SKM-1 treated with dmso at 0.1 percent for 144 hours (cell line): ENCODE measurements around the gene LRRC14B.
"Not testable (repeated sequence)": the region's sequence is repeated elsewhere in the genome, so short reads cannot be mapped to it uniquely, and the experiment has no call there.

ENCODE experiments used
- DNase-seq: peaks from one replicate; lab custom pipeline; 2025; ENCODE audit not compliant: unreplicated experiment; lab: John Stamatoyannopoulos, UW

The LRRC14B gene

DNA sequence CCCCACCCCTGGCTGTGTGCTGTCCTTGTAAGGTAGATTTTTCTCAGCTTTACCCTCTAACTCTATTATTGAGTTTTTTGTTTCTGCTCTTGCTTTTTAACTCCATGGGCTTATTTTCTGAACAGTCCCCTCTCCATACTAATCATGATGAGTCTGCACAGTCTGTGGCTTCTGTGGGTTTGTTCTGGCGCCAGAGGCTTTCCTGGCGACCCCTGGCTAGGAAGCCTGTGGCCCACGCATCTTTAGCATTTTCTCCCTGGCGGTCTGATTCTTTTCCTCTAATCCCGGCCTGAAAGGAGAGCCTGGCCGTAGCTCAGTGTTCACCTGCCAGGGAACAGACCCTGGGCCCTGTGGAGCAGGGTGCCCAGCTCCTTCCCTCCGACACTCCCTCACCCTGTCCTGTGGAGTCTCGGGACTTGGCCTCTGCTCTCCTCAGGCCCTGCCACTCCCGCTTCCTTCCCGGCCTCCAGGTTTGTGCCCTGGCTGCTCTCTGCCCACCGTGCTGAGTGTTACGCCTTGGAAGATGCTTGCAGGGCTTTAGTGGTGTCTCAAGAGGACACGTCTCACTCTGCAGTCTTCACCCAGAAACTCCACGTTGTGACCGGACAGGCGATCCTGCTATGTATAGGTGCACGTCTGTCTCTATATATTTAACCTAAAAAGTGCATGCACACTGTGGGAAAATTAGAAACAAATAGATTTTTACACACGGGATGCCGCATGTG, 31.7 kb upstream of the LRRC14B start:
- DNase-seq = no peak

- no peak for DNase-seq
These were observed 31.2 kb upstream of the LRRC14B start for GRCh38 chr5:160173-160510.

DNA sequence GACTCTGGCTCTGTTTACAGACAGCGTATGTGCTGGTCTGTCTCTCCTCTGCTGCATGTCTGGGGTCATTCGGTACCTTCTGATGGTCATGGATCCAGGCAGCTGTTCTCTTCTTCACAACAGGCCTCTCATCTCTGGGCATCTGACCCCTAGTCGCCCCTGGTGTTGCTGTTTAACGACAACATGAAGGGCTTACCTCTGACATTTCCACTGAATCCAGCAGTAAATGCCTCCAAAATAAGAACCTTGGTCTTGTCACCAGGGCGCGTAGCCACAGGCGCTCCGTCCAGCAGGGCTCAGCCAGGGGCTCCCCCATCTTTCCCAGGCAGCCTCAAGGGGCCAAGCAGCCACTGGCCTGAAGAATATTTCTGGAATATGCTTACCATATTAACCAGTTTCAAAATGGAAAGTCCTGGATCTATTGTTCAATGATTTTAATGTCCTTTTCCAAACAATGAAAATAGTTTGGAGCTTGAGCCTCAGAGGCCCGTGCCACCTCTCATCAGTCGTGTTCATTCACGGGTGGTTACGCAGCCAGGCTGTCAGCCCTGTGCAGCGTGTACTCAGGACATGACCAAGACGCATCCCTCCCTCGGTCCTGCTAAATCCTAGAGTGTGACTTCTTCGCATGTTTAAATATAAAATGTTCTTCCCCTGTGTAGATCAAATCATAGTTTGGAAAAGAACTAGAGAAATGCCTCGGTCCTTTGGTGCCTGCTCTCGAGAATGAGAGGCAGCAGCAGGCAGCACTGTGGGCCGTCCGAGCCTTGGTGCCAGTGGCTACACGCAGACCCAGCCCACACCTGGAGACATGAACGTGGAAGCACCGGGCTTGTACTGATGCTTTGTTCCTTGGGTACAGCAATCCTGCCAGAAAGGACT, 30.1 kb upstream of the LRRC14B start:
- no peak for DNase-seq

GRCh38 chr5:161803-162110, 29.5 kb upstream of the LRRC14B start:
- DNase-seq = no peak

GRCh38 chr5:162190-162564, 29.1 kb upstream of the LRRC14B start:
- DNase-seq = no peak

- DNase-seq = no peak
These were observed 28.5 kb upstream of the LRRC14B start for GRCh38 chr5:162565-163337.

- no peak for DNase-seq
These were observed 28.0 kb upstream of the LRRC14B start for GRCh38 chr5:163338-163620.

DNA sequence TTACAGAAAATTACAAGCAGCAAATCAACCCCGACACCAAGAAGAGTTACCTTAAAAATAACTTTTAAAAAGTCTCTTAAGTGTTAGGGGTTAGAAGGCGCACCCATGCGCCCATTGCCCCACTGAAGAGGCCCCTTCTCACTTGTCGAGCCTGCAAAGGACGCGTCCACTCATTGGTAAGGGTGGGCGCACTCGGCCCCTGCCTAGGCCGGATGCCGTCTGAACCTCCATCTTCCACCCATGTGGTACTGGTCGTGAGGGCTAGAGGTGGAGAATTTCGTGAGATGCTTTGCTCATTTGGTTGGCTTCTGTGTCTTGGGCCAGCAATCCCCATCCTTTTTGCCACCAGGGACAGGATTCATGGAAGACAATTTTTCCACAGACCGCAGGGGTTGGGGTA, 27.5 kb upstream of the LRRC14B start:
- DNase-seq = no peak

GRCh38 chr5:164244-164643, 27.1 kb upstream of the LRRC14B start:
- no peak for DNase-seq

- DNase-seq = not testable (repeated sequence)
These were observed 26.5 kb upstream of the LRRC14B start for GRCh38 chr5:164783-165182.

GRCh38 chr5:166441-167372, 24.6 kb upstream of the LRRC14B start:
- no peak for DNase-seq

- no peak for DNase-seq
These were observed 23.8 kb upstream of the LRRC14B start for GRCh38 chr5:167511-167910.

GRCh38 chr5:167982-168660, 23.2 kb upstream of the LRRC14B start:
- no peak for DNase-seq

DNA sequence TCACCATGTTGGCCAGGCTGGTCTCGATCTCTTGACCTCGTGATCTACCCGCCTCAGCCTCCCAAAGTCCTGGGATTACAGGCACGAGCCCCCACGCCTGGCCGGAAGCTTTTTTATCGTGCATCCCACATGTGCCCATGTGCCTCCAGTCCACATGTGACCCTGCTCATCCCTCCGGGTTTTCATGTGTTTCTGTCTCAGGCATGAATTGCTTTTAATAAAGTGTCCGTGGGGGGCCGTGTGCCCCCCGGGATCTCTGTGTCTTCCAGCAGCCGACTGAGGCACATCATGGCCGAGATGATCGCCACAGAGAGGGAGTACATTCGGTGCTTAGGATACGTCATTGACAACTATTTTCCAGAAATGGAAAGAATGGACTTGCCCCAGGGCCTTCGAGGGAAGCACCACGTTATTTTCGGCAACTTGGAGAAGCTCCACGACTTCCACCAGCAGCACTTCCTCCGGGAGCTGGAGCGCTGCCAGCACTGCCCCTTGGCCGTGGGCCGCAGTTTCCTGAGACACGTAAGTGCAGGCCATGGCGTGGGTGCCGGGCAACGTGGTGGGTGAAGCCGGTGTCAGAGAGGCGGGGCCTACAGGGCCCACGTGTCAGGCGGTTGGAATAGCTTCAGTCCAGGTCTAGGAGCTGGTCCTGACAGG, 22.1 kb upstream of the LRRC14B start:
- no peak for DNase-seq

DNA sequence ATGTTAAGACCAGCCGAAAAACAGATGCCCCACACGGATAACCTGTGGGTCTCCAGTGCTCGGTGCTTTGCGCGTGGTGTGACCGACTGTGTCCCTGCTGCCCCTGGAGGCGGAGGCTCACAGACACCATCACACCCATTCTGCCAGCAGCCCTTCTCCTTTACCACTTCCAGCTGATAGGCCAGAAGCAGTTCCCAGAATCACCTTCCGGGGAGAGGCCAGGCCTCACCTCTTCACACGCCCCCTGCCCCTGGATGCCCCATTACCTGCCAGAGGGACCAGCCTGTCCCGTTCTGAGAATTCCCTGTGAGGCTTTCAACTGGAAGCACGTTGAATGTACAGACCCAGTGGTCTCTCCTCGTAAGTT, 21.6 kb upstream of the LRRC14B start:
- no peak for DNase-seq

DNA sequence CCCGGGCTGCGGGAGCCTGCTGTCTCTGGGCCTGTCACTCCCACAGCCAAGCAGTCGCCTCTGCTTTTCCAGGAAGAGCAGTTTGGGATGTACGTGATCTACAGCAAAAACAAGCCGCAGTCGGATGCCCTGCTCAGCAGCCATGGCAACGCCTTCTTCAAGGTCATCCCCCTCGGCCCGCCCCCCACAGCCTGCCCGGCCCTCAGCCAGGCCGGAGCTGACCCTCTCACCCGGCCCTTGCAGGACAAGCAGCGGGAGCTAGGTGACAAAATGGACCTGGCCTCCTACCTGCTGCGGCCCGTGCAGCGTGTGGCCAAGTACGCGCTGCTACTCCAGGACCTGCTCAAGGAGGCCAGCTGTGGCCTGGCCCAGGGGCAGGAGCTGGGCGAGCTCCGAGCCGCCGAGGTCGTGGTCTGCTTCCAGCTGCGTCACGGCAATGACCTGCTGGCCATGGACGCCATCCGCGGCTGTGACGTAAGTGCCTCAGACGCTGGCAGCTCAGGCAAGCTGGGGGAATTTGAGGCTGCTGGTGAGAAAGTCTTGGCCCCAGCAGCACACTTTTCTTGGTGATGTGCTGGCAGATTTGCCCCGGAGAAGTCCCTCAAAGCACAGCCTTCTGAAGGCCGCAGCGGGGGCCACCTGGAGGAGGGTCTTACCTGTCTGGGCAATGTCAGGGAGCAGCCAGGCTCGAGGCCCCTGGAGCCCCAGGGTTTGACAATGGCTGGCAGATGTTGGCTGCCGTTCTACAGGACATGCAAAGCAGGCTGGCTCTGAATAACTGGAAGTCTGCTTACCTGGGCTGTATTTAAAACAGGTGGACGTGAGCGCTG, 20.1 kb upstream of the LRRC14B start:
- DNase-seq = no peak

GRCh38 chr5:171801-172331, 19.4 kb upstream of the LRRC14B start:
- no peak for DNase-seq

- DNase-seq = no peak
These were observed 18.9 kb upstream of the LRRC14B start for GRCh38 chr5:172421-172820.

DNA sequence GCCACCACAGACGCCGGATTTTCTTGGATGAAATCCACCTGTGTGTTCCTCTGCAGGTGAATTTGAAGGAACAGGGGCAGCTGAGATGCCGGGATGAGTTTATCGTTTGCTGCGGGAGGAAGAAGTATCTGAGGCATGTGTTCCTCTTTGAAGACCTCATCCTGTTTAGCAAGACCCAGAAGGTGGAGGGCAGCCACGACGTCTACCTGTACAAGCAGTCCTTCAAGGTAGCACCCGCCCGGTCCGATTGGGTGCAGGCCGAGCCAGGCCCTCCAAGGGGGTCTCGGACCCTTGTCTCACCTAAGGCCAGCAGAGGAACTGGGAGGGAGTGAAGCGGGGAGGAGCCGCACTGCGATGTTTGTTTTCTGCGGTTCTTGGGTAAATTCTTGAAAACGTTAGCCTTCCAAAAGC, 18.4 kb upstream of the LRRC14B start:
- DNase-seq = no peak
